Body of pancreas (tissue), 4 donors: ENCODE measurements around the gene UCN2.

Experiments
- CTCF ChIP-seq, 7 experiments: fragments of 450-650 bp in 4 of 7; fragments of 200-600 bp in 3 of 7; sonication (generic) in 3 of 7; IDR thresholded peaks; one replicate each; pipeline ENCODE4 v1.5.1; 2016 to 2019; ENCODE audit warnings: antibody characterized with exemption in 7 of 7
- POLR2A ChIP-seq, 3 donors: fragments of 450-650 bp; IDR thresholded peaks; one replicate each; pipeline ENCODE4 v1.6.1; 2016; ENCODE audit warnings: antibody characterized with exemption in 3 of 3, mild to moderate bottlenecking in 2 of 3

DNA sequence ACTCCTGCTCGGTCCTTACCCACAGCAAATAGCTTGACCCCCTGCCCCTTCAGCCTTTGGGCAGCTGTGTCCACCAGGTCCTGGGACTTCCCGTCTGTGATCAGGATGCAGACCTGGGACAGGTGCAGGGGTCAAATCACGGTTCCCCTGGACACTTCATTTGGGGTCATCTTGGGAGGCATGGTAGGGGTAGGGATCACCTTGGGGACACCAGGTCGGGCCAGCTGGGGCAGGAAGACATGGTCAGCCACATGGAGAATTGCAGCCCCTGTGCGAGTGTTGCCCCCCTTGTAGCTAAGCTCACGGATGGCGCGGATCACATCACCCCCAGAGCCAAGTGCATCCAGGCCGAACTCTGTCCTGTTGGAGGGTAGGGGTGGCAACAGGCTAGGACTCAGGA, 29.8 kb upstream of the UCN2 start:
- no peak for TF ChIP-seq CTCF (IDR thresholded peaks at IDR 0.05)
- no peak for TF ChIP-seq POLR2A (IDR thresholded peaks at IDR 0.05)
